IPS-NIHi11 (cell line): Measurements from ENCODE around the gene SLC24A3.

Experiments
- DNase-seq: peaks from one replicate; pipeline ENCODE4 v3.0.0; 2012; ENCODE audit warnings: mixed read lengths, low spot score

SLC24A3 gene

GRCh38 chr20:19457611-19458010 lies 245.2 kb downstream of the SLC24A3 start:
- no peak for DNase-seq

GRCh38 chr20:19460386-19460785 lies 247.9 kb downstream of the SLC24A3 start:
- no peak for DNase-seq

DNA sequence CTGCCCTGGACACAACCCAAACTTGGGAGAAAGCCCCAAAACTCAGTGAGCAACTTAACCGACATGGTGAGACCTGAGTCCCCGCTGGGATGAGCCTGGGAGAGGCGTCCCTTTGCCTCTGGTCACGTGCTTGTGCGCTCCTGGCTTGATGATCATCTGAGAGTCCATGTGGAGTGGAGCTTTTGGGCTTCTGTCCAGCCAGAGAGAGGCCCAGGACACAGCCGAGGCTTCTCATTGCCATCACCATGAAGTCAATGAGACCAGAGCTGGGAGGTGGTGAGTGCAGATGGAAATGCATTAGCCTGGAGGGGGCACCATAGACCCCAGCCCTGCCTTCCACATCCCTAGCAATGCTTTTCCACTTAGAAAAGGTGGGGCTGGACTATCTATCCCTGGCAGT lies 250.0 kb downstream of the SLC24A3 start:
- DNase-seq: no peak

- no peak for DNase-seq
These were observed 251.2 kb downstream of the SLC24A3 start for GRCh38 chr20:19463597-19463996.

- DNase-seq: no peak
These were observed 253.1 kb downstream of the SLC24A3 start for GRCh38 chr20:19465536-19465935.

GRCh38 chr20:19466206-19466928 lies 253.9 kb downstream of the SLC24A3 start:
- no peak for DNase-seq

- no peak for DNase-seq
These were observed 260.9 kb downstream of the SLC24A3 start for GRCh38 chr20:19473216-19473921.

DNA sequence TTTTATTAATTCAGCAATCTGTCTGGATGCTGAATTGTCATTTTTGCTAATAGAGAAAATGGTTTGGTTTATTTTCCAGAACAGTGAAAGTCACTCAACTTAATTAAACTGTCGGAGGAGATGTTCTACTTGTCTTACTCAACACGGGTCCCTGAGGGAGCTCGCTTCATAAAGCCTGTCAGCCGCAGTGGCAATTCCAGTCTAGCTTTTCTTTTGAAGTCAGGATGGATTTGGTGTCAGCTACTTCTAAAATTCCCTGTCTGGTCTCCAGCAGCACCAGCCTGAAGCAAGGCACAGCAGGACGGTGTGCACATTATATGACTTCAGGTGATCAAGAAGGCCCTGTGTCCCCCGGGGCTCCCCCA lies 261.5 kb downstream of the SLC24A3 start:
- no peak for DNase-seq

DNA sequence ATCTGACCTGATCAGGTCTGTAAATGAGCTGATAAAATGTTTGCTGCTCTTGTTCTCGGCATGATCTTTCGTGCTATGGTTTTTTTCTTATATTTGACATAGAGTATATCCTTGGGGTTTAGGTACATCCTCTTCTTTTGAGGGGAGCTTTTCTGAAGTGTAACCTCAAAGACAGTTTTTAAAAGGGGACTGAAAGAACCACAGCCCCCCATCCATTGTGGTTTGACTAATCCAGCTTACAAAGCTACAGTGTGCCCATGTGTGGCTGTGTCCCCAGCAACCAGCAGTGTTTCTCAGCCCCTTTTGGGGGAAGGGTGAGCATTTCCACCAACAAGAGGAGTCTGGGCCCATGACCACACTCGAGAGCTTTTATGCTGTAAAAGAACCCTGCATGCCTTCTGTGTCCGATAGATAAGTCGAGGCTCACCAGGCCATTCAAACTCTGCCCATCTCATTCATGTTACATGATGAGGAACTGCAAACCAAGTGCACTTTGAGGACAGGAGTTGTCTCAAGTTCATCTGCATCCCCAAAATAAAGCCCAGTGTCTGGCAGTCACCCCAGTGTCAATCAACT lies 266.0 kb downstream of the SLC24A3 start:
- no peak for DNase-seq

DNA sequence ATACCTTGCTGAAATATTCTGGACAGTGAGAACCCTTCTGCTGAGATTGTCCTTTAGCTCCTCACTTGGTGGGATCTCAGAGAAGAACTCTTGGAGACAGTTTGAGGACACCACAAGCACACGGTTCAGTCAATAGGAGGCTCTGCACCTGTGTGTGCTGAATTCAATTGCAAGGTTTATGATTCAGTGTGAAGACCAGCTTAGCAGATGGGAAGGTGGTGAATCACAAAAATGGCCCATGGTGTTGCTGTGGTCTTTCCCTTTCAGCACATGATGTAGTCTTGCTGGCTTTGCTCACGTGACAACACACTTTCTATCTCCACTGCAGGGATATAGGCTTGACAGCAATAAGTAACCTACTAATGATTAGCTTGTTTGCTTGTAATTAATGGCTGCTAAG lies 270.3 kb downstream of the SLC24A3 start:
- DNase-seq: no peak

- no peak for DNase-seq
These were observed 270.9 kb downstream of the SLC24A3 start for GRCh38 chr20:19483309-19483708.

DNA sequence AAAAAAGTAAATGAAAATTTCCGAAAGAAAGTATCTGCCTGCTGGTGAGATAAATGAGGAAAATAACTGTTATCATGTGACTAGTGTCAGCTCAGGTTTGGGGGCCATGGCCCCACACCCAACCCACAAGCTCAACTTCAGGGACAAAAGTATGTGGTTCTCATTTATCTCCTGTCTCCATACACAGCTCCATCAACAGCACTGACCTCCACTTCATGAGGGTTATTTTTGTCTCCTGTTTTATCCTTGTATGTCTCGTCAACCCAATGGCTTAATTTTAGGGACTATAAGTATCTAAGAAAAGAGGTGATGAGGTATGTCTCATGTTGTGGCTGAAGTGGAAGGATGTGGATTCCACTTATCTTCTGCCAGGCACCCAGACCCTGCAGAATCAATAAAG lies 274.0 kb downstream of the SLC24A3 start:
- DNase-seq: no peak

- no peak for DNase-seq
These were observed 275.0 kb downstream of the SLC24A3 start for GRCh38 chr20:19487420-19487819.

GRCh38 chr20:19491241-19491640 lies 278.8 kb downstream of the SLC24A3 start:
- DNase-seq: no peak

- no peak for DNase-seq
These were observed 279.7 kb downstream of the SLC24A3 start for GRCh38 chr20:19492116-19492515.

GRCh38 chr20:19492687-19493336 lies 280.4 kb downstream of the SLC24A3 start:
- DNase-seq: peak; percentile 29

DNA sequence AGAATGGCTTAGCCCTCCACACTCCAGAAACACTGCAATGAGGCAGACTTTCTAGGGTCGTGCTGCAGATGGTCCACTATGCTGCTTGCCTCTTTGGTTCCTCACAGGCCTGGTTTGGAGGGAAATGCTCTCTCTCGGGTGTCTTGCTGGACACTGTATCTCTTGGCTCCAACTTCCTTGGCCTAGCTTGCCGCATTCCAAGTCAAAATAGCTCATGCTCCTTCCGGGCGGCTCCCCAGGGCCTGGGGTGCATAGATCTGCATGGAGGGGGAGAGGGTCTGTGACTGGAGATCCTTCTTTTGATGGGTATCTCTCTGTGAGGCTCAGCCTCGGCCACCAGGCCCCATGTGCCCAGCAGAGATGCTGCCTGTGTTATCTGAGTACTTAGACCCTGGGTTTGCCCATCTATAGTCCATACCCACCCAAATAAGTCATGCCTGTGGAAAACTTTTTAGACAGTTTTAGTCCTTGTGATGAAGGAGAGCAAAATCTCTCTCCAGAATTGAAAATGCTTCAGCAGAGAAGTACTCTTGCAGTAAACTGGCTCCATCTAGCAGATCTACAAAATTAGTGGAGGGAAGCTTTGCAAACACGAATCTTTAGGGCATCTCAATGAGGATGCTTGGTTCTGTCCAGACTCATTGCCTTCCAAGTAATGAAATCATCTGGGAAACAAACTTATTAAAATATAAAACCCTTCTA lies 281.5 kb downstream of the SLC24A3 start:
- DNase-seq: no peak

- DNase-seq: no peak
These were observed 283.7 kb downstream of the SLC24A3 start for GRCh38 chr20:19495905-19496703.

GRCh38 chr20:19497064-19497463 lies 284.6 kb downstream of the SLC24A3 start:
- DNase-seq: no peak

GRCh38 chr20:19498756-19499155 lies 286.3 kb downstream of the SLC24A3 start:
- no peak for DNase-seq

DNA sequence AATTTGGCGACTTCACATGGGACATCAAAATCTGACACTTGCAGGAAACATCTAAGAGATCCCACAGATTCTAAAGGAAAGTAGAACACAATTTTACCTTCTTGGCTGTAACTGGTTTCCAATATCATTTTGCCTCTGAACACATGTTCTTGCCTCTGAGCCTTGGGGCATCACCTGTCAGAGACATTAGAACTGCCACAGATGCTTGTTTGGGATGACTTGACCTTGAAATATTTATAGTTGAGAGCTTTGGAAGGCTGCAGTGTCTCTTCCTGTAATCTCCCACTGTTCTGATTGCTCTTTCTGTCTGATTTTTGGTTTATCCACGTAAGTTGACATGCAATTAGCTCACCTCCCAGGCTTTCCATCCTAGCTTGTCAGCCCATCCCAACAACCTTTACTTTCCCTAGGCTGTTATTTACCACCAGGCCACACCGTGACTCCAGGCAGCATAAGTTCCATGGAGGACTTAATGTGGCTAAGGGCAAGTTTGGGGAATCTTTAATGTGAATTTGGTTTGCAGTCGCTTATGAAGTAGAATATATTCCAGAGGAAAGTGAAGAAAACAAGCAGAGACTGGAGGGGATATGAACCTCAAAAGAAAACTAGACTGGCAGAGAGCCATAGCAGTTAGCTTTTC lies 289.2 kb downstream of the SLC24A3 start:
- no peak for DNase-seq
